GM10847 (cell line): Measurements from ENCODE around the gene GALR2.

ENCODE experiments used
- POLR2A ChIP-seq: IDR thresholded peaks from 2 replicates; pipeline ENCODE4 v1.6.1; 2011; ENCODE audit not compliant: insufficient read length; ENCODE audit errors: extremely low read depth

The GALR2 gene

DNA sequence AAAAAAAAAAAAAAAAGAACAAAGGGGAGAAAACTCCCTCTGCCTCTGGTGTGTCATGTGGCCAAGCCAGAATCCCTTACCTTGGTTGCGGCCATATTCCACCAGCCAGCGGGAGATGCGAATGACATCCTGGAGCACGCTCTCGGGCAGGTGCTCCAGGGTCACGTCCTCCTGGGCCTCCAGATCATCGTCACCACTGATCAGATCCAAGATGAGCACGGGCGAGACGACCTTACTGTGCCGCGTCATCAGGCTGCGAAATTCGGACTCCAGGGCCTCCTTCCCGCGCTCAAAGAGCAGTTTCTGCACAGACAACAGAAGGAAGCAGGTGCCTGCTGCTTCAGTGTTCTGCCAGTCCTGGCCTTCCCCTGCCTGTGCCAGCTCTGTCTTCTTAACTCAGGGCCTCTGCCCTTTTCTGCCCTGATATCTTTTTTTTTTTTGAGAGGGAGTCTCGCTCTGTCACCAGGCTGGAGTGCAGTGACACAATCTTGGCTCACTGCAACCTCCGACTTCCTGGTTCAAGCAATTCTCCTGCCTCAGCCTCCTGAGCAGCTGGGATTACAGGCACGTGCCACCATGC lies 23.2 kb downstream of the GALR2 start:
- no peak for TF ChIP-seq POLR2A

DNA sequence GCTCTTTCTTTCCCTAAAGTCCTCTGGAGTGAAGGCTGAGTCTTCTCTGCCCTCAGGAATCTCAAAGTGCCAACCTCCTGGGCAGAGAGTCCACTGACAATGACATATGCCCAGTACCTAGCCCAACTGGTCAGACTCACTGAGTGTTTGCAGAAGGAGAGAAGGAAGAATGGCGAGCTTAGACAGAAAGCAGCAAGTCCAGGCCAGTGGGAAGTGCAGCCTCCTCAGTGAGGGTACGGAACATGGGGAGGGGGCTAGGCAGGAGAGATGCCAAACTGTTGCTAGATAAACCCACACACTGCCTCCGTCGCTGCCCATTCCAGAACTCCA lies 28.3 kb downstream of the GALR2 start:
- no peak for TF ChIP-seq POLR2A

DNA sequence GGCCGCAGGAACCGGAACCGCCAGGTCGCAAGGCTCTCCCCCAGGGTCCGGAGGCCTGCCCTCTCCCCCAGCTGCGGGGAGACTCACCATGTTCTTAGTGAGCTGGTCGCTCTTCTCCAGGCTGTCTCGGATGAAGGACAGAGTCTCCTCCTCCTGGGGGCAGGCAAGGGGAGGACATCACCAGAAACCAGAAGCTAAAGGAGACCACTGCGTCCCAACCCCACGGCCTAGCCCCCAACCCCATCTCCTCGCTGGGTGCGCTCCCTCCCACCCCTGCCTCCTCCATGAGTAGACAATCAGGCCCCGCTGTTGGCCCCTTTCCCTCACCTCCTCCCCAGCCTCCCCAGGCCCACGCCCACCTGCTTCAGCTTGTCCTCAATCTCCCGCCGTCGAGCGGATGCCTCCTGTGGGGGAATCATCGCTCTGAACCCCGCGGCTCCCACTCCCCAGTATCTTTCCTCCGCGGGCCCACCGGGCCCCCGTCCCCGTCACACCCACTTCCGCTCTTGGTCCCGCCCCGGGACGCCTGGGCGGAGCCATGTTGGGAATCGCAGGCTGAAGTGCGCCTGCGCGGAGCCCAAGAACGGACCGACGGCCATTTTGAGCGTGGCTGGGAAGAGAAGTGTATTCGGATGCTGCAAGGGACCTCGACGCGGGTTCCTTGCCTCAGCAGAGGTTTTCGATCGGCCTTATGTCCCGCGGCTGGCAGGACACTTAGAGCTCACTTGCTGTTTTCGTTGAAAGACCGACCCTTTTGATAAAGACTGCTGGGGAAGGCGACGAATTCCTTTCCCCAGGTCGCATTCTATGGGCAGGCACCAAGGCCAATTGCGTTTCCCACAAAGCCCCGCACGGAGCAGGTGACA lies 28.9 kb downstream of the GALR2 start, which contains the start of gene EXOC7:
Gene EXOC7 (minus strand): TSS at position 514 of the 866 bp plus-strand sequence. CDS start 95 bp downstream, at position 419.
- TF ChIP-seq POLR2A = peak; percentile 58

DNA sequence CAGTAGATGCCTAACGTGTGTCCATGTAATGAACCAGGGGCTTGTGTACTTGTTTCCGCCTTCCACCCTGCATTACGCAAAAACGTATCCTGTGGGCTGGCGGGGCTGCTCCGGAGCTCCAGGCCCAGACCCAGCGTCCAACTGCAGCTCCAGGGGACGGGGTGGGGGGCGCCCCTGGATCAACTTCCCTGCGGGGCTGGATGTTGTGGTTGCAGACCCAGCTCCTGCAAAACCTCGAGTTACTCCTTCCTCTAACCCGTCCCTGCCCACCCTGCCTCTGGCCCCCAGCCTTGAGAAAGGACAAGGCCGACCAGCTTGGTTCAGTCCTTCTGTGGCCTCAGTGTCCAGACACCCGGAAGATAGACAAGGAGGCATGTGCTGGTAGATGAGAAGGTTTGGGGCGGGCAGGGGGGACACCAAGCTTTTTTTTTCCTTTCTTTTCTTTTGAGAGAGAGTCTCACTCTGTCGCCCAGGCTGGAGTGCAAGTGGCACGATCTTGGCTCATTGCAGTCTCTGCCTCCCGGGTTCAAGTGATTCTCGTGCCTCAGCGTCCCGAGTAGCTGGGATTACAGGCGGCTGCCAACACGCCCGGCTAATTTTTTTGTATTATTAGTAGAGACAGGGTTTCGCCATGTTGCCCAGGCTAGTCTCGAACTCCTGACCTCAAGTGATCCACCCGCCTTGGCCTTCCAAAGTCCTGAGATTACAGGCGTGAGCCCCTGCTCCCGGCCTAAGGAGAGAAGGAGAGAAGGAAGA lies 29.7 kb downstream of the GALR2 start:
- TF ChIP-seq POLR2A = no peak

DNA sequence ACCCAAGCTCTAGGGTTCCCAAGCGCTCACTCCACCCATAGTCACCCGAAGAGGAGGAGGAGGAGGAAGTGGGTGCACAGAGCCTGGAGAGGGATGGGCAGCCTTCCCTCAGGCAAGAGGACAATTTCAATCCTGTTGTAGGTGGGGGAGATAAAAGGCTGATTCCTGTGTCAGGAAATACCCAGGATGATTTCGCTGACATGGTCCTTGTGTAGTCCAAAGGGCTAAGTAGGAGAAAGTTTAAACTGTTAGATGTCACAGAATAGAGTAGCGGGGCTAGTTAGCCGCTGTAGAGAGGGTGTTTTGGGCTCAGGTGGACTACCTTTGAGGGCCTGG lies 30.3 kb downstream of the GALR2 start:
- TF ChIP-seq POLR2A = no peak

DNA sequence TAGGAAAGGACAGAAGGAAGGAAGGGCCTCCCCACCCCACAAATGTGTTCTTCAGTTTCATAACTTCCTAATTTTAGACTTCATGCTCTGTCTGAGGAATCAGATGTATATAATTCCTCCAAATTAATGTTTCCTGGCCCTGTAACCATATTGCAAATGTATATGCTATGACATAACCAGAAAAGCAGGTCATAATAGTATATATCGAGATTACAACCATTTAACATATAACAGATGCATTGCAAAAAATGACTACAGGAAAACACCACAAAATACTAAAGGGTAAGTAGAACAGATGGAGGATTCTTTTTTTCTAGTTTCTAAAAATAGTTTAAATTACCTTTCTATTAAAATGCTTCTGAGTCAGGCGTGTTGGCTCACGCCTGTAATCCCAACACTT lies 32.1 kb downstream of the GALR2 start:
- TF ChIP-seq POLR2A = no peak

DNA sequence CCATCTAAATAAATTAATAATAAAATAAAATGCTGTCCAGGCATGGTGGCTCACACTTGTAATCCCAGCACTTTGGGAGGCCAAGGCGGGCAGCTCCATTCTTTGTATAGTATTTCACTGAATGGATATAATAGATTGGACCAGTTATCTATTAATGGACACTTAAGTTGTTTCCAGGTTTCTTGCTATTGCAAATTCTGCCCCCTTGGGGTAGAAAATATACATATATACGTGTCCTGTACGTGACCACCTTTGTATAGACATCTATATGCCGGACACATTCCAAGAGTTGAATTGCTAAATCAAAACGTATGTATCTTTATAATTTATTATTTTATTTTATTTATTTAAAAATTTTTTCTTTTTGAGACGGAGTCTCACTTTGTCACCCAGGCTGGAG lies 32.9 kb downstream of the GALR2 start:
- no peak for TF ChIP-seq POLR2A

DNA sequence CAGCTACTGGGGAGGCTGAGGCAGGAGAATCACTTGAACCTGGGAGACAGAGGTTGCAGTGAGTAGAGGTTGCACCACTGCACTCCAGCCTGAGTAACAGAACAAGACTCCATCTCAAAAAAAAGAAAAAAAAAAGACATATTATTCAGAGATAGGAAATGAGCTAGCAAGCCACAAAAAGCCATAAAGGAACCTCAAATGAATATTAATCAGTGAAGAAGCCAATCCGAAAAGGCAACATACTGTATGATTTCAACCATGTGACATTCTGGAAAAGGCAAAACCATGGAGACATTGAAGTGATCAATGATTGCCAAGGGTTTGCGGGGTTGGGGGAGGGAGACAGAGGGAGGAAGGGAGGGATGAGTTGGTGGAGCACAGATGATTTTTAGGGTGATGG lies 37.4 kb downstream of the GALR2 start:
- TF ChIP-seq POLR2A = no peak

DNA sequence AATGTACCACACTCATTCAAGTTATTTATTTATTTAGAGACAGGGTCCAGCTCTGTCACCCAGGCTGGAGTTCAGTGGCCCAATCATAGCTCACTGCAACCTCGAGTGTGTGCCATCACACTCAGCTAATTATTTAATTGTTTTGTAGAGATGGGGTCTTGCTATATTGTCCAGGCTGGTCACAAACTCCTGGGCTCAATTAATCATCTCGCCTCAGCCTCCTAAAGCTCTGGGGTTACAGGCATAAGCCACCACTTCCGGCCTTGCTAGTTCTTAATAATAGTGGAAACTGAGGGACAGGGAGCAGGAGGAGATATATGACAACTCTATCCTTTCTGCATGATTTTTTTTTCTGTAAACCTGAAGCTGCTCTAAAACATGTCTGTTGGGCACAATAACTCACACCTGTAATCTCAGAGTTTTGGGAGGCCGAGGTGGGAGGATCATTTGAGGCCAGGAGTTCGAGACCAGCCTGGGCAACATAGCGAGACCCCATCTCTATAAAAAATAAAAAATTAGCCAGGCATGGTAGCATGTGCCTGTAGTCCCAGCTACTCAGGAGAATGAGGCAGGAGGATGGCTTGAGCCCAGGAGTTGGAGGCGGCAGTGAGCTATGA lies 40.7 kb downstream of the GALR2 start:
- TF ChIP-seq POLR2A = no peak

DNA sequence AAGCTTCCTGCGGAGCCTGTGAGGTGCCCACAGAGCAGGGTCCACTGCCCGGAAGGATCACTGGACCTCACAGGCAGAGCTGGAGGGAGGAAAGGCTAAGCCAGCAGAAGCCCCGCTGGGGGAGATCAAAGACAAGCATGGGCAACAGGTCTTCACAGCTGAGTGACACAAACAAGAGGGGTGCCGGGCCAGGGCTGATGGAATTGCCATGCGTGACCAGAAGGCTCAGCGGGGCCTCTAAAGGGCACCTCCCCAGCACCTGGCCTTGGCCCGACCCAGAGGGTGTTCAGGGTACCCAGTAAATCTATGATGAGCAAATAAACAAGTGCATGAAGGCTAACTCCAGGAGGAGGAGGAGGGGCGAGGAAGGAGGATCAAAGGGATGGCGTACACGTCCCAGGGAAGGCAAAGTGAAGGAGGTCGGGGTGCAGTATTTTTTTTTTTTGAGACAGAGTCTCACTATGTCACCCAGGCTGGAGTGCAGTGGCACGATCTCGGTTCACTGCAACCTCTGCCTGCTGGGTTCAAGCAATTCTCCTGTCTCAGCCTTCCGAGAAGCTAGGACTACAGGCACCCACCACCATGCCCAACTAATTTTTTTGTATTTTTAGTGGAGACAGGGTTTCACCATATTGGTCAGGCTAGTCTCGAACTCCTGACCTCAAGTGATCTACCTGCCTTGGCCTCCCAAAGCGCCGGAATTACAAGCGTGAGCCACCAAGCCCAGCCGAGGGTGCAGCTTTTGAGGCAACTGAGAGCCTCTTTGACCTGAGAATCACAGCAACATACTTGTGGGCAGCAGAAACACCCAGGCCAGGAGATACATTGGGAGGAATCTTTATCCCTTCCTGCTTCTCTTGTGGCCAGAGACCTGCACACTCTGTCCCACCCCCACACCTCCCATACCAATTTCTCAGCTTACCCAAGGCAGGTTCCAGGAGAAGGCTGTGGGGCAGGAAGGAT lies 45.1 kb downstream of the GALR2 start:
- TF ChIP-seq POLR2A = no peak

DNA sequence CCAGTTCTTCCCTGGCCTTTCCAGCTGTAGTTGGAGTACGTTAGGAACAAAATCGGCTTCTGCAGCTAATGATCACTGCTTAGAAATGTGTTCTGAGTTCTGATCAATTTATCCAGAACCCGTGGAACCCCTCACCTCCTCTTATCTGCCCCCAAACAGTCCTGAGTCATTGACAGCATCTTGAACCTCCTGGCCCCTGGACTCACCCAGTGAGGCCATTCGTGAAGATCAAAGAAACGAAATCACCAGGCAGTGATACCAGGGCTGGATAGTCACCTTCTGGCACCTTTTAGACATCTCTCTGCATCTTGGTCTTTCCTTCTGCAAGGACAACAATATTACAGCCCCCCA lies 46.1 kb downstream of the GALR2 start:
- TF ChIP-seq POLR2A = no peak

DNA sequence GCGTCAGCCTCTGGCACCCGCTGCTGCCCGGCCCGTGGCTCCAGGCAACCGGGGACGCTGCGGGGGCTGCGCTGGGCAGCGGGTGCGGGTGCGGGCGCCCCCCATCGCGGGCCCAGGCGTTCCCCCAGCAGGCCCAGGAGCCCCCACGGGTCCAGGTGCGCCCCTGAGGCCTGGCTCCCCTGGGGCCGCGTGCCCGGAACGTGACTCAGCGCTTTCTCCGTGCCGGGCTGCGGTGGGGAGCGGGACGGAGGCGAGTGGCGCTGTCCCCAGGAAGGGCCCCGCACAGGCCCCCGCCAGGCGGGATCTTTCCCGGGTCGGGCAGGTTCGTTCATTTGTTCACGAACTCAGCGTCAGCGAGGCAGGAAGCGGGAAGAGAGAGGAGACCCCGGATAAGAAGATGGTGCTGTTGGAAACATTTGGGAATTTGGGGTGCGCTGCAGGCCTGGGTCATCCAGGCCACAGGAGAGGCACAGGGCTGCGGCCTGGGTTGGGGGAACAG lies 47.4 kb downstream of the GALR2 start:
- TF ChIP-seq POLR2A = no peak

DNA sequence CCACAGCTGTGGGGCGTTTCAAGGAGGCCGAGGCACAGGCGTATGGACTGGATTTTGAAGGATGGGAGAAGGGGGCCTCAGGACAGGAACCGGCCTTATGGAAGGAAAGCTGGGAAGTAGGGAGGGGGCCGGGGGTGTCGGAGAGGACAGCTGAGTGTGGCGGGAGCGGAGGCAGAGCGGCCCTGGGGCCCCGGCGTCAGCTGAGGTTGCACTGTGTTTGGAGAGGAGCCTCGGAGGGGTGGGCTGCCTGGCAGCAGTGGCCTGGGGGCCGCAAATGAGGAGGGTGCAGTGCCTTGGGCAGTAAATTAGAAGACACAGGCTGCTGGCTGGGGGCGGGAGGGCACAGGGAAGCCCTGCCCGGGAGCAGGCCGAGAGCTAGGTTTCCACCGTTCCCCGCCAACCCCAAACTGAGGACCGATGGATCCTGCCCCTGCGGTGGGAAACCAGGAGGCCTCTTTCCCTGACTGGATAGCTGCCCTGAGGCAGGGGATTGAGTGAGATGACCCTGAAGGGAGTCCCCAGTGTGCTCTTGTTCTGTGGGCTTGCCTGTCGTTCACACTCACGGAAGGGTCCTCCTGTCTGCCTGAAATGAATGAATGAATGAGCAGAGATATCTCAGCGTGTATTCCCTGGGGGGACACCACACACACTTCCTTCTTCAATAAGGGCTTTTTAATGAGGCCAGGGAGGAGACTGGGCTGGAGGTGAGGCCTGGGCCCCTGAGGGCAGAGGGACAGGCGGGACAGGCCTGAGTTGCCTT lies 48.0 kb downstream of the GALR2 start:
- no peak for TF ChIP-seq POLR2A

DNA sequence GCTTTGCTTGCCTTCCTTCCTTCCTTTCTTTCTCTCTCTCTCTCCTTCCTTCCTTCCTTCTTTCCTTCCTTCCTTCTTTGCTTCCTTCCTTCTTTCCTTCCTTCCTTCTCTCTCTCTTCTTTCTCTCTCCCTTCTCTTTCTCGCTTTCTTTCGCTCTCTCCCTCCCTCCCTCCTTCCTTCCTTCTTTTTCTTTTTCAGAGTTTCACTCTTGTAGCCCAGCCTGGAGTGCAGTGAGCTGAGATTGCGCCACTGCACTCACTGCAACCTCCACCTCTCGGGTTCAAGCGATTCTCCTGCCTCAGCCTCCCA lies 48.6 kb downstream of the GALR2 start:
- TF ChIP-seq POLR2A = no peak

DNA sequence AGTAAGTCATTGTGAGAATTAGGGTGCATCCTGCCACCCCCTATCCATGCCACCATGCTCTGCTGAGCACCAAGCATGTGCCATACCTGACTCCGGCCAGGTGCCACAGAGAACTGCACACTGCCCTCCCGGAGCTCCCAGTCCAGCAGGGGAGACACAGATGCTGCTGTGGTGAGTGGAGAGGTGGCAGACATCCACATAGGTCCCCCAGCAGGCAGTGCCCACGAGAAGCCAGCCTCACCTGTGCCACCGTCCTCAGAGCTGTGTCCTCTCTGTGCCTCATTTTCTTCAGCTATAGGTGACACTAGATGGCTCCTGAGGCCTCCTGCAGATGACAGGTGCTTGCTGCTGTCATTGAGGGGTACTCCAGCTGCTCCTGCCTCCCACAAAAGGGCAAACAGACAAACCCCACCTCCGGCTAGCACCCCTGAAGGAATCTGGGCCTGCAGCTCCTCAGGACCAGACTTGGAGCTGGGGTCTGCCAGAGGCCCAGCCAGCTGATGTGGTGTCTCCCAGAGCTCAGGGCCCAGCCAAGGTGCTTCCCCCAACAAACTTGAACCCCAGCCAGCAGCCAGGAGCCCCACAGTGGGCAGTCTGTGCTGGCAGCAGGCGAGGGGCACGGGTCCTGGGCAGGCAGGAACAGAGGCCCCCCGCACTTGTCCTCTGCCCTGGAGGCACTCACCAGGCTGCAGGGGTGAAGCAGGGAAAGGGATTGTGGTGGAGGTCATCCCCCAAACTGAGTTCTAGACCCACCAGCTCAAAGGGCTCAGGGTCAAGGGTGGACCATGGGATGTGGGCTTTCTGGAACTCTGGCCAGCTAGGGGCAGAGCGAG lies 49.4 kb downstream of the GALR2 start:
- TF ChIP-seq POLR2A = no peak
